DND-41 (cell line): ENCODE measurements around the gene LARP4B.

ENCODE experiments used
- ATAC-seq: fragments of 200-7000 bp; cut with Tn5 transposase; 3 replicates; pipeline ENCODE4 v1.9.1; 2021; ENCODE audit warnings: low read depth; ENCODE audit not compliant: insufficient read depth
- DNase-seq: peaks from one replicate; pipeline ENCODE4 v3.0.0-alpha.2; 2020
- H2AFZ ChIP-seq: 2 replicates; pipeline ENCODE4 v1.6.0; 2012; ENCODE audit warnings: low read depth, low read length
- H3K27ac ChIP-seq: 2 replicates; pipeline ENCODE4 v1.5.1; 2012; ENCODE audit warnings: low read length, inconsistent platforms
- H3K27me3 ChIP-seq: fragments of 200-600 bp; sonication (generic); 2 replicates; pipeline ENCODE4 v1.6.0; 2012; ENCODE audit warnings: low read length, mild to moderate bottlenecking, inconsistent platforms; ENCODE audit not compliant: insufficient read depth, poor library complexity
- H3K36me3 ChIP-seq: 2 replicates; pipeline ENCODE4 v1.5.1; 2012; ENCODE audit warnings: low read length, inconsistent platforms; ENCODE audit not compliant: insufficient read depth
- H3K4me1 ChIP-seq: 2 replicates; pipeline ENCODE4 v1.5.1; 2012; ENCODE audit warnings: mild to moderate bottlenecking, low read length; ENCODE audit not compliant: insufficient read depth
- H3K4me2 ChIP-seq: 2 replicates; pipeline ENCODE4 v1.6.0; 2012; ENCODE audit warnings: mild to moderate bottlenecking, moderate library complexity, low read length, inconsistent platforms; ENCODE audit not compliant: insufficient read depth
- H3K4me3 ChIP-seq, 2 experiments: fragments of 200-600 bp in 1 of 2; shearing (Covaris generic) in 1 of 2; 2 replicates each; pipeline ENCODE4 v1.5.1; 2012 to 2016; ENCODE audit warnings: inconsistent platforms in 2 of 2, low read length in 2 of 2, mild to moderate bottlenecking in 2 of 2, low read depth in 1 of 2, moderate library complexity in 1 of 2
- H3K79me2 ChIP-seq: 2 replicates; pipeline ENCODE4 v1.6.0; 2012; ENCODE audit warnings: low read length, inconsistent platforms; ENCODE audit not compliant: insufficient read depth
- H3K9ac ChIP-seq: 2 replicates; pipeline ENCODE4 v1.6.0; 2012; ENCODE audit warnings: low read depth, mild to moderate bottlenecking, inconsistent platforms, low read length, moderate library complexity
- H3K9me3 ChIP-seq: 2 replicates; pipeline ENCODE4 v1.5.1; 2012; ENCODE audit warnings: low read length, moderate library complexity, mild to moderate bottlenecking, inconsistent platforms; ENCODE audit not compliant: insufficient read depth, severe bottlenecking
- H4K20me1 ChIP-seq: 2 replicates; pipeline ENCODE4 v1.6.0; 2012; ENCODE audit warnings: low read length; ENCODE audit not compliant: insufficient read depth
- CTCF ChIP-seq: IDR thresholded peaks from 2 replicates; pipeline ENCODE4 v1.5.1; 2012; ENCODE audit warnings: borderline replicate concordance, low read length, moderate library complexity, mild to moderate bottlenecking; ENCODE audit not compliant: poor library complexity, severe bottlenecking; ENCODE audit errors: extremely low read depth
- EZH2 ChIP-seq: IDR thresholded peaks from 3 replicates; pipeline ENCODE4 v1.6.1; 2012; ENCODE audit warnings: borderline replicate concordance, low read depth, mild to moderate bottlenecking, moderate library complexity, low read length, inconsistent platforms; ENCODE audit not compliant: severe bottlenecking

LARP4B gene

GRCh38 chr10:926075-926698 is 5.3 kb downstream of the LARP4B start:
- DNase-seq (no peak), ATAC-seq (no peak)
- Histone ChIP-seq H3K79me2 (peaks cover 100% of the 10 kb centered on the region), H3K4me3 (no peak overlapping the region), H3K4me2 (peak overlapping the region; percentile 15; the same call in 1 of the 2 replicates), H3K9me3 (no peaks in the 10 kb centered on the region), H3K9ac (no peak overlapping the region), H2AFZ (no peak overlapping the region), H3K36me3 (peaks cover 48% of the 10 kb centered on the region), H3K27me3 (no peaks in the 10 kb centered on the region), H3K4me1 (peaks cover 30% of the 10 kb centered on the region), H3K27ac (no peak overlapping the region), H4K20me1 (peaks cover 92% of the 10 kb centered on the region)
- TF ChIP-seq EZH2: no peak
- TF ChIP-seq CTCF: no peak

GRCh38 chr10:924524-924859 is 7.0 kb downstream of the LARP4B start:
- no peak for ATAC-seq
- Histone ChIP-seq H3K36me3 (peaks cover 51% of the 10 kb centered on the region), H3K4me2 (no peak overlapping the region)

GRCh38 chr10:923844-924523 is 7.5 kb downstream of the LARP4B start:
- DNase-seq (no peak), ATAC-seq (no peak)
- Histone ChIP-seq H2AFZ (no peak overlapping the region), H3K9ac (no peak overlapping the region), H3K4me1 (peaks cover 17% of the 10 kb centered on the region), H4K20me1 (peaks cover 90% of the 10 kb centered on the region), H3K79me2 (peaks cover 100% of the 10 kb centered on the region), H3K27me3 (no peaks in the 10 kb centered on the region), H3K27ac (no peak overlapping the region), H3K4me2 (no peak overlapping the region), H3K36me3 (peaks cover 56% of the 10 kb centered on the region), H3K9me3 (no peaks in the 10 kb centered on the region), H3K4me3 (no peak overlapping the region)
- TF ChIP-seq CTCF: no peak
- no peak for TF ChIP-seq EZH2

More at GRCh38 chr10:924524-924859, 7.0 kb downstream of the LARP4B start:
- H3K9ac ChIP-seq: no peak overlapping the region
- H2AFZ ChIP-seq: no peak overlapping the region
- no peak overlapping the region for H3K4me3 ChIP-seq
- no peak overlapping the region for H3K27ac ChIP-seq
- H4K20me1 ChIP-seq: peaks cover 90% of the 10 kb centered on the region
- no peak for TF ChIP-seq CTCF
- no peak for TF ChIP-seq EZH2
- peaks cover 22% of the 10 kb centered on the region for H3K4me1 ChIP-seq
- H3K27me3 ChIP-seq: no peaks in the 10 kb centered on the region
- DNase-seq: no peak
- H3K9me3 ChIP-seq: no peaks in the 10 kb centered on the region
- H3K79me2 ChIP-seq: peaks cover 100% of the 10 kb centered on the region
